ENCODE results near the gene MYL4. TPM values are rescaled to one million over a fixed set of nuclear protein-coding genes. Genes with fewer than 3 reads are reported as not detected.
"Not testable (repeated sequence)": the region's sequence is repeated elsewhere in the genome, so short reads cannot be mapped to it uniquely, and the experiment has no call there.

The MYL4 gene
- polyA plus RNA-seq, 1 experiment: 0.21 TPM

GRCh38 chr17:47264166-47264565, 55.0 kb downstream of the MYL4 start:
- Histone ChIP-seq H3K4me3 (ENCODE audit: low read depth, low read length) (no peak overlapping the region), H3K27me3 (ENCODE audit: control insufficient read depth, insufficient read depth, low read length) (no peaks in the 10 kb centered on the region), H3K36me3 (ENCODE audit: control insufficient read depth, insufficient read depth, low read length) (no peaks in the 10 kb centered on the region)
- CTCF ChIA-PET: interaction anchor here (0.6 to 1.2 kb wide), 2 partner anchors 22 to 399 kb away, joined by 3 read pairs; no protein-coding TSS in a partner anchor
- TF ChIP-seq CTCF (IDR thresholded peaks at IDR 0.05; ENCODE audit: insufficient read depth, low read depth, low read length): no peak
- POLR2A ChIA-PET: no interaction called here
- DNase-seq (ENCODE audit: low read depth): no peak

GRCh38 chr17:47265983-47266541, 56.9 kb downstream of the MYL4 start:
- Histone ChIP-seq H3K4me3 (ENCODE audit: low read depth, low read length) (no peak overlapping the region), H3K36me3 (ENCODE audit: control insufficient read depth, insufficient read depth, low read length) (no peaks in the 10 kb centered on the region), H3K27me3 (ENCODE audit: control insufficient read depth, insufficient read depth, low read length) (no peaks in the 10 kb centered on the region)
- ChIA-PET POLR2A (no interaction called here), CTCF (interaction anchor here (0.7 to 1.4 kb wide), 2 partner anchors 12 to 35 kb away, joined by 3 to 4 read pairs; no protein-coding TSS in a partner anchor)
- TF ChIP-seq CTCF (IDR thresholded peaks at IDR 0.05; ENCODE audit: insufficient read depth, low read depth, low read length): no peak
- DNase-seq (ENCODE audit: low read depth): no peak

GRCh38 chr17:47266782-47267181, 57.6 kb downstream of the MYL4 start:
- no peak overlapping the region for H3K4me3 ChIP-seq (ENCODE audit: low read depth, low read length)
- no peak for DNase-seq (ENCODE audit: low read depth)
- ChIA-PET CTCF (interaction anchor here (1.4 kb wide), 1 partner anchor 36 kb away, joined by 3 read pairs; no protein-coding TSS in a partner anchor), POLR2A (no interaction called here)
- TF ChIP-seq CTCF (IDR thresholded peaks at IDR 0.05; ENCODE audit: insufficient read depth, low read depth, low read length): no peak
- no peaks in the 10 kb centered on the region for H3K36me3 ChIP-seq (ENCODE audit: control insufficient read depth, insufficient read depth, low read length)
- H3K27me3 ChIP-seq (ENCODE audit: control insufficient read depth, insufficient read depth, low read length): no peaks in the 10 kb centered on the region

- no peak for TF ChIP-seq CTCF (IDR thresholded peaks at IDR 0.05; ENCODE audit: insufficient read depth, low read depth, low read length)
- ChIA-PET CTCF (no interaction called here), POLR2A (no interaction called here)
- DNase-seq (ENCODE audit: low read depth): peak; percentile 84
- H3K36me3 ChIP-seq (ENCODE audit: control insufficient read depth, insufficient read depth, low read length): no peaks in the 10 kb centered on the region
- no peak overlapping the region for H3K4me3 ChIP-seq (ENCODE audit: low read depth, low read length)
- H3K27me3 ChIP-seq (ENCODE audit: control insufficient read depth, insufficient read depth, low read length): no peaks in the 10 kb centered on the region
Measured at GRCh38 chr17:47267354-47267828, 58.2 kb downstream of the MYL4 start.

GRCh38 chr17:47268964-47269363, 59.8 kb downstream of the MYL4 start:
- POLR2A ChIA-PET; H3K27me3 ChIP-seq (ENCODE audit: control insufficient read depth, insufficient read depth, low read length); H3K4me3 ChIP-seq (ENCODE audit: low read depth, low read length); DNase-seq (ENCODE audit: low read depth); H3K36me3 ChIP-seq (ENCODE audit: control insufficient read depth, insufficient read depth, low read length); CTCF ChIA-PET: not testable (repeated sequence)

GRCh38 chr17:47269561-47270280, 60.6 kb downstream of the MYL4 start:
- DNase-seq (ENCODE audit: low read depth); H3K4me3 ChIP-seq (ENCODE audit: low read depth, low read length); POLR2A ChIA-PET; H3K27me3 ChIP-seq (ENCODE audit: control insufficient read depth, insufficient read depth, low read length); H3K36me3 ChIP-seq (ENCODE audit: control insufficient read depth, insufficient read depth, low read length): not testable (repeated sequence)
- CTCF ChIA-PET: interaction anchor here (1.7 kb wide), 1 partner anchor 41 kb away, joined by 4 read pairs; no protein-coding TSS in a partner anchor
